GM19193 (cell line): ENCODE data around the gene DMRTA1.

Experiments used
- POLR2A ChIP-seq: IDR thresholded peaks from 4 replicates; pipeline ENCODE4 v1.6.1; 2011; ENCODE audit not compliant: insufficient read depth, insufficient read length; ENCODE audit errors: extremely low read depth

Gene DMRTA1

GRCh38 chr9:22446589-22446949 lies at the start of gene DMRTA1:
Gene DMRTA1, plus strand, starts transcription at chr9:22446824. Its CDS starts 242 bp downstream, at chr9:22447066.
- TF ChIP-seq POLR2A = no peak

GRCh38 chr9:22401671-22402070 lies 45.0 kb upstream of the DMRTA1 start:
- TF ChIP-seq POLR2A = no peak

- TF ChIP-seq POLR2A = no peak
These were observed 40.6 kb upstream of the DMRTA1 start for GRCh38 chr9:22405869-22406659.

- TF ChIP-seq POLR2A = no peak
These were observed 32.7 kb upstream of the DMRTA1 start for GRCh38 chr9:22413884-22414283.

GRCh38 chr9:22415941-22416691 lies 30.5 kb upstream of the DMRTA1 start:
- TF ChIP-seq POLR2A = no peak

- TF ChIP-seq POLR2A = no peak
These were observed 29.9 kb upstream of the DMRTA1 start for GRCh38 chr9:22416692-22417060.

GRCh38 chr9:22423566-22423965 lies 23.1 kb upstream of the DMRTA1 start:
- TF ChIP-seq POLR2A = no peak

- TF ChIP-seq POLR2A = no peak
These were observed 22.0 kb upstream of the DMRTA1 start for GRCh38 chr9:22424616-22425015.

GRCh38 chr9:22425551-22425950 lies 21.1 kb upstream of the DMRTA1 start:
- no peak for TF ChIP-seq POLR2A

- TF ChIP-seq POLR2A = no peak
These were observed 19.3 kb upstream of the DMRTA1 start for GRCh38 chr9:22427226-22427880.

- no peak for TF ChIP-seq POLR2A
These were observed 12.9 kb upstream of the DMRTA1 start for GRCh38 chr9:22433691-22434090.

GRCh38 chr9:22440841-22441240 lies 5.8 kb upstream of the DMRTA1 start:
- no peak for TF ChIP-seq POLR2A

GRCh38 chr9:22446950-22447617 lies 460 bp downstream of the DMRTA1 start:
- no peak for TF ChIP-seq POLR2A

- TF ChIP-seq POLR2A = no peak
These were observed 1.1 kb downstream of the DMRTA1 start for GRCh38 chr9:22447618-22448305.
